Measurements from ENCODE around the gene MIS12. TPM values are rescaled to one million over a fixed set of nuclear protein-coding genes. Genes with fewer than 3 reads are reported as not detected.

MIS12 gene
- total and polyA plus RNA-seq, 2 of the 13 experiments (the other 11 are each of a cell fraction or from before 2014, with no cell fraction given) = 13.4 to 28.0 TPM

DNA sequence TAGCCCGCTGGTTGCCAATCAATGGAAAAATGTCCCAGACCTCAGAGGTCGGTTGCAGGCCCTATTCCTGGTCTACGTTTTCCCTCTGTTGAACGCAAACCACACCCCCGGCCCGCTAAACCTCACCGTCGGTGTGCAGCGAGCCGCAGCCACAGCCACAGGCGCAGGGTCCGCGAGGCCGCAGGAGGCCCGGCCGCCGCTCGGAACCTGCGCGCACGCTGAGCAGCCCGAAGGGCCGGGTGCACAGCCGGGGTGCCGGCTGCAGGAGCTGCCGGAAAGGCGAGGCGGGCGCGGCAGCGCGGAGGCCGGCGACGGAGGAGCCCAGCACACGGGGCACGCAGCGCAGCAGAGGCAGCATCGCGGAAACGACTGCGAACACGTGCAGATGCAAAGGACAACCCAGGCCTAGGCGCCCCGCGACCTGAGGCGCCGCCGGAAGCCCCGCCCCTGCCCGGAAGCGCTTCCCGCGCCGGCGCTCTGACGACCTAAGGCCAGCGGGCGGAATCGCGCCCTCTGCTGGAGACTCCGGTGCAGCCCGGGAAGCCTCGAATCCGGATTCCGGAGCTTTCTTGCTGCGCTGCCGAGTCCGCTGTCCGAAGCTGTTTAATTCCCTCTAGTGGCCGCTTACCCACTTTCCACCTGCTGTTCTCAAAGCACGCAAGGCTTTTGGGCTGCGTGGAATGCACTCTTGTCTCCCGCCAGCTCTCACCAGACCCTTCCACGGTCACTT is 47.5 kb upstream of the MIS12 start, which contains the start of gene C1QBP (continued):
- TF ChIP-seq, protein P1, sequence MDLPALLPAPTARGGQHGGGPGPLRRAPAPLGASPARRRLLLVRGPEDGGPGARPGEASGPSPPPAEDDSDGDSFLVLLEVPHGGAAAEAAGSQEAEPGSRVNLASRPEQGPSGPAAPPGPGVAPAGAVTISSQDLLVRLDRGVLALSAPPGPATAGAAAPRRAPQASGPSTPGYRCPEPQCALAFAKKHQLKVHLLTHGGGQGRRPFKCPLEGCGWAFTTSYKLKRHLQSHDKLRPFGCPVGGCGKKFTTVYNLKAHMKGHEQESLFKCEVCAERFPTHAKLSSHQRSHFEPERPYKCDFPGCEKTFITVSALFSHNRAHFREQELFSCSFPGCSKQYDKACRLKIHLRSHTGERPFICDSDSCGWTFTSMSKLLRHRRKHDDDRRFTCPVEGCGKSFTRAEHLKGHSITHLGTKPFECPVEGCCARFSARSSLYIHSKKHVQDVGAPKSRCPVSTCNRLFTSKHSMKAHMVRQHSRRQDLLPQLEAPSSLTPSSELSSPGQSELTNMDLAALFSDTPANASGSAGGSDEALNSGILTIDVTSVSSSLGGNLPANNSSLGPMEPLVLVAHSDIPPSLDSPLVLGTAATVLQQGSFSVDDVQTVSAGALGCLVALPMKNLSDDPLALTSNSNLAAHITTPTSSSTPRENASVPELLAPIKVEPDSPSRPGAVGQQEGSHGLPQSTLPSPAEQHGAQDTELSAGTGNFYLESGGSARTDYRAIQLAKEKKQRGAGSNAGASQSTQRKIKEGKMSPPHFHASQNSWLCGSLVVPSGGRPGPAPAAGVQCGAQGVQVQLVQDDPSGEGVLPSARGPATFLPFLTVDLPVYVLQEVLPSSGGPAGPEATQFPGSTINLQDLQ (CRISPR knock-in tag; IDR thresholded peaks at IDR 0.05) = no peak
- TF ChIP-seq ZNF772 (CRISPR knock-in tag; IDR thresholded peaks at IDR 0.05) (peak; percentile 61; the same call in 1 of the 2 replicates), CHD4 (IDR thresholded peaks at IDR 0.05; ENCODE audit: borderline replicate concordance, low read length) (no peak), HNRNPL (IDR thresholded peaks at IDR 0.05; ENCODE audit: low read depth, low read length) (no peak), MAFG (CRISPR knock-in tag; IDR thresholded peaks at IDR 0.05) (no peak), DNMT3B (CRISPR knock-in tag; conservative IDR thresholded peaks at IDR 0.05) (no peak), RBFOX2 (IDR thresholded peaks at IDR 0.05; ENCODE audit: low read depth, low read length) (peak; percentile 96), THAP11 (CRISPR knock-in tag; IDR thresholded peaks at IDR 0.05) (peak; percentile 91), POLR2AphosphoS2 (IDR thresholded peaks at IDR 0.05; ENCODE audit: low read depth, low read length) (no peak), ZNF709 (CRISPR knock-in tag; IDR thresholded peaks at IDR 0.05) (peak; percentile 94), MYNN (CRISPR knock-in tag; IDR thresholded peaks at IDR 0.05; ENCODE audit: low read depth) (no peak), PAF1 (CRISPR knock-in tag; IDR thresholded peaks at IDR 0.05) (no peak), GTF2F1 (IDR thresholded peaks at IDR 0.05; ENCODE audit: low read length) (no peak), HOXA5 (CRISPR knock-in tag; IDR thresholded peaks at IDR 0.05) (peak; percentile 89; the same call in 1 of the 2 replicates), FOXC1 (CRISPR knock-in tag; IDR thresholded peaks at IDR 0.05; ENCODE audit: borderline replicate concordance) (peak; percentile 85; the same call in 1 of the 2 replicates), AGO1 (IDR thresholded peaks at IDR 0.05; ENCODE audit: low read depth, low read length, poor library complexity, severe bottlenecking) (peak; percentile 67), FOXA1 (IDR thresholded peaks at IDR 0.05) (no peak), FOXA1 (CRISPR knock-in tag; IDR thresholded peaks at IDR 0.05) (no peak), SAFB2 (CRISPR knock-in tag; IDR thresholded peaks at IDR 0.05; ENCODE audit: borderline replicate concordance, low read depth) (peak; percentile 39; the same call in 1 of the 2 replicates)
- TF ChIP-seq, protein P2, sequence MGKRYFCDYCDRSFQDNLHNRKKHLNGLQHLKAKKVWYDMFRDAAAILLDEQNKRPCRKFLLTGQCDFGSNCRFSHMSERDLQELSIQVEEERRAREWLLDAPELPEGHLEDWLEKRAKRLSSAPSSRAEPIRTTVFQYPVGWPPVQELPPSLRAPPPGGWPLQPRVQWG (CRISPR knock-in tag; IDR thresholded peaks at IDR 0.05; ENCODE audit: borderline replicate concordance, low read depth) = no peak
- TF ChIP-seq, protein P3, sequence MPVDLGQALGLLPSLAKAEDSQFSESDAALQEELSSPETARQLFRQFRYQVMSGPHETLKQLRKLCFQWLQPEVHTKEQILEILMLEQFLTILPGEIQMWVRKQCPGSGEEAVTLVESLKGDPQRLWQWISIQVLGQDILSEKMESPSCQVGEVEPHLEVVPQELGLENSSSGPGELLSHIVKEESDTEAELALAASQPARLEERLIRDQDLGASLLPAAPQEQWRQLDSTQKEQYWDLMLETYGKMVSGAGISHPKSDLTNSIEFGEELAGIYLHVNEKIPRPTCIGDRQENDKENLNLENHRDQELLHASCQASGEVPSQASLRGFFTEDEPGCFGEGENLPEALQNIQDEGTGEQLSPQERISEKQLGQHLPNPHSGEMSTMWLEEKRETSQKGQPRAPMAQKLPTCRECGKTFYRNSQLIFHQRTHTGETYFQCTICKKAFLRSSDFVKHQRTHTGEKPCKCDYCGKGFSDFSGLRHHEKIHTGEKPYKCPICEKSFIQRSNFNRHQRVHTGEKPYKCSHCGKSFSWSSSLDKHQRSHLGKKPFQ (CRISPR knock-in tag; IDR thresholded peaks at IDR 0.05; ENCODE audit: insufficient replicate concordance) = no peak
- TF ChIP-seq, protein P4, sequence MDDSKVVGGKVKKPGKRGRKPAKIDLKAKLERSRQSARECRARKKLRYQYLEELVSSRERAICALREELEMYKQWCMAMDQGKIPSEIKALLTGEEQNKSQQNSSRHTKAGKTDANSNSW (CRISPR knock-in tag; IDR thresholded peaks at IDR 0.05; ENCODE audit: borderline replicate concordance) = peak; percentile 37; the same call in 1 of the 2 replicates
- TF ChIP-seq, protein P5, sequence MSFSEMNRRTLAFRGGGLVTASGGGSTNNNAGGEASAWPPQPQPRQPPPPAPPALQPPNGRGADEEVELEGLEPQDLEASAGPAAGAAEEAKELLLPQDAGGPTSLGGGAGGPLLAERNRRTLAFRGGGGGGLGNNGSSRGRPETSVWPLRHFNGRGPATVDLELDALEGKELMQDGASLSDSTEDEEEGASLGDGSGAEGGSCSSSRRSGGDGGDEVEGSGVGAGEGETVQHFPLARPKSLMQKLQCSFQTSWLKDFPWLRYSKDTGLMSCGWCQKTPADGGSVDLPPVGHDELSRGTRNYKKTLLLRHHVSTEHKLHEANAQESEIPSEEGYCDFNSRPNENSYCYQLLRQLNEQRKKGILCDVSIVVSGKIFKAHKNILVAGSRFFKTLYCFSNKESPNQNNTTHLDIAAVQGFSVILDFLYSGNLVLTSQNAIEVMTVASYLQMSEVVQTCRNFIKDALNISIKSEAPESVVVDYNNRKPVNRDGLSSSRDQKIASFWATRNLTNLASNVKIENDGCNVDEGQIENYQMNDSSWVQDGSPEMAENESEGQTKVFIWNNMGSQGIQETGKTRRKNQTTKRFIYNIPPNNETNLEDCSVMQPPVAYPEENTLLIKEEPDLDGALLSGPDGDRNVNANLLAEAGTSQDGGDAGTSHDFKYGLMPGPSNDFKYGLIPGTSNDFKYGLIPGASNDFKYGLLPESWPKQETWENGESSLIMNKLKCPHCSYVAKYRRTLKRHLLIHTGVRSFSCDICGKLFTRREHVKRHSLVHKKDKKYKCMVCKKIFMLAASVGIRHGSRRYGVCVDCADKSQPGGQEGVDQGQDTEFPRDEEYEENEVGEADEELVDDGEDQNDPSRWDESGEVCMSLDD (CRISPR knock-in tag; IDR thresholded peaks at IDR 0.05; ENCODE audit: borderline replicate concordance) = peak; percentile 74; the same call in 1 of the 2 replicates

Measured in HepG2 (cell line).